Measurements from ENCODE around the gene ZCCHC7.

DNA sequence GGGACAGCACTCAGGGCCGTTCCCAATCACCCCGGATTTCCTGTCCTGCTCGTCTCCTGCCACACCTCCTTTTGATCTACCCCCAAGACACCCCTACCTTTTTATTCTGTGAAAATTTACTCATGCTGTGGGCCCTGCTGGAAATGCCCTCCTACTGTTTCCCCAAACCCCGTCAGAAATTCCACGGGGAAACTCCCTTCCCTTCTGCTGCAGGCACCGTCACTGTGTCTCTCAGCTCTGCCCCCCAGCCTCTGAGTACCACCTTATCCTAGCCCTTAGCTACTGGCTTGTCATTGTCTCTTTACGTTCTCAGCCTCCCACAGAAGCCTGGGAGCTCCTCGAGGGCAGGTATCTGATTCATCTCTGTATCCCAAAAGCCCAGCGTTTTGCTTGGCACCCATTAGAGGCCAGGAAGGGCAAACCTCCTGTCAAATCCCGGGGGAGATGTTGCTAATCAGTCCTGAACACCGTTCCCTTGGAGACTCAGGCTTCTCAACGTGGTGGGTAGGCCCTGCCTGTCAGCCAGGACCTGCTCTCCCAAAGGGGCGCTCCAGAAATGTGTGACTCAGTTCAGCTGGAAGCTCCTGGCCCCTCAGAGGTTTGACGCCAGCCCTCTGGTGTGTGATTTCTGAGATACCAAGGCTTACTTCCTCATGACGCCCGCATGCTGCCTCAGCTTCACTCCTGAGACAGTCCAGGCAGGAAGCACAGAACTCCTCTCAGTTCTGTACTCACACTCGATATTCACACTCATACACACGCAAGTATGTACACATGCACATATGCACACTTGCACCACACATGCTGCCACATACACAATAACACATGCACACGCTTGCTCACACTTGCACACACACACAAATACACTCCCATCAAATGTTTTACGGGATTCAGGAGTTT is 251.4 kb downstream of the ZCCHC7 start:
- no peak; a peak in 2 of 4 replicates for TF ChIP-seq BHLHE40 (IDR thresholded peaks at IDR 0.05; ENCODE audit: borderline replicate concordance in 1 of 2, low read depth in 2 of 2, low read length in 1 of 2)
- TF ChIP-seq RUNX3 (IDR thresholded peaks at IDR 0.05; ENCODE audit: low read length): no peak
- TF ChIP-seq ATF3 (IDR thresholded peaks at IDR 0.05; ENCODE audit: borderline replicate concordance, extremely low read depth, low read depth, low read length): no peak
- no peak for TF ChIP-seq SIX5 (IDR thresholded peaks at IDR 0.05; ENCODE audit: low read depth, low read length, severe bottlenecking)
- TF ChIP-seq, protein P1, sequence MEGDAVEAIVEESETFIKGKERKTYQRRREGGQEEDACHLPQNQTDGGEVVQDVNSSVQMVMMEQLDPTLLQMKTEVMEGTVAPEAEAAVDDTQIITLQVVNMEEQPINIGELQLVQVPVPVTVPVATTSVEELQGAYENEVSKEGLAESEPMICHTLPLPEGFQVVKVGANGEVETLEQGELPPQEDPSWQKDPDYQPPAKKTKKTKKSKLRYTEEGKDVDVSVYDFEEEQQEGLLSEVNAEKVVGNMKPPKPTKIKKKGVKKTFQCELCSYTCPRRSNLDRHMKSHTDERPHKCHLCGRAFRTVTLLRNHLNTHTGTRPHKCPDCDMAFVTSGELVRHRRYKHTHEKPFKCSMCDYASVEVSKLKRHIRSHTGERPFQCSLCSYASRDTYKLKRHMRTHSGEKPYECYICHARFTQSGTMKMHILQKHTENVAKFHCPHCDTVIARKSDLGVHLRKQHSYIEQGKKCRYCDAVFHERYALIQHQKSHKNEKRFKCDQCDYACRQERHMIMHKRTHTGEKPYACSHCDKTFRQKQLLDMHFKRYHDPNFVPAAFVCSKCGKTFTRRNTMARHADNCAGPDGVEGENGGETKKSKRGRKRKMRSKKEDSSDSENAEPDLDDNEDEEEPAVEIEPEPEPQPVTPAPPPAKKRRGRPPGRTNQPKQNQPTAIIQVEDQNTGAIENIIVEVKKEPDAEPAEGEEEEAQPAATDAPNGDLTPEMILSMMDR (IDR thresholded peaks at IDR 0.05 in 2 of 3, conservative IDR thresholded peaks at IDR 0.05 in 1 of 3; ENCODE audit: control insufficient read depth in 2 of 3, extremely low read depth in 1 of 3, insufficient read depth in 1 of 3, low read depth in 3 of 3, low read length in 3 of 3): no peak
- no peak for TF ChIP-seq GABPA (IDR thresholded peaks at IDR 0.05; ENCODE audit: low read depth)
- TF ChIP-seq, protein P2, sequence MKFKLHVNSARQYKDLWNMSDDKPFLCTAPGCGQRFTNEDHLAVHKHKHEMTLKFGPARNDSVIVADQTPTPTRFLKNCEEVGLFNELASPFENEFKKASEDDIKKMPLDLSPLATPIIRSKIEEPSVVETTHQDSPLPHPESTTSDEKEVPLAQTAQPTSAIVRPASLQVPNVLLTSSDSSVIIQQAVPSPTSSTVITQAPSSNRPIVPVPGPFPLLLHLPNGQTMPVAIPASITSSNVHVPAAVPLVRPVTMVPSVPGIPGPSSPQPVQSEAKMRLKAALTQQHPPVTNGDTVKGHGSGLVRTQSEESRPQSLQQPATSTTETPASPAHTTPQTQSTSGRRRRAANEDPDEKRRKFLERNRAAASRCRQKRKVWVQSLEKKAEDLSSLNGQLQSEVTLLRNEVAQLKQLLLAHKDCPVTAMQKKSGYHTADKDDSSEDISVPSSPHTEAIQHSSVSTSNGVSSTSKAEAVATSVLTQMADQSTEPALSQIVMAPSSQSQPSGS (IDR thresholded peaks at IDR 0.05; ENCODE audit: low read length): no peak
- TF ChIP-seq, protein P3, sequence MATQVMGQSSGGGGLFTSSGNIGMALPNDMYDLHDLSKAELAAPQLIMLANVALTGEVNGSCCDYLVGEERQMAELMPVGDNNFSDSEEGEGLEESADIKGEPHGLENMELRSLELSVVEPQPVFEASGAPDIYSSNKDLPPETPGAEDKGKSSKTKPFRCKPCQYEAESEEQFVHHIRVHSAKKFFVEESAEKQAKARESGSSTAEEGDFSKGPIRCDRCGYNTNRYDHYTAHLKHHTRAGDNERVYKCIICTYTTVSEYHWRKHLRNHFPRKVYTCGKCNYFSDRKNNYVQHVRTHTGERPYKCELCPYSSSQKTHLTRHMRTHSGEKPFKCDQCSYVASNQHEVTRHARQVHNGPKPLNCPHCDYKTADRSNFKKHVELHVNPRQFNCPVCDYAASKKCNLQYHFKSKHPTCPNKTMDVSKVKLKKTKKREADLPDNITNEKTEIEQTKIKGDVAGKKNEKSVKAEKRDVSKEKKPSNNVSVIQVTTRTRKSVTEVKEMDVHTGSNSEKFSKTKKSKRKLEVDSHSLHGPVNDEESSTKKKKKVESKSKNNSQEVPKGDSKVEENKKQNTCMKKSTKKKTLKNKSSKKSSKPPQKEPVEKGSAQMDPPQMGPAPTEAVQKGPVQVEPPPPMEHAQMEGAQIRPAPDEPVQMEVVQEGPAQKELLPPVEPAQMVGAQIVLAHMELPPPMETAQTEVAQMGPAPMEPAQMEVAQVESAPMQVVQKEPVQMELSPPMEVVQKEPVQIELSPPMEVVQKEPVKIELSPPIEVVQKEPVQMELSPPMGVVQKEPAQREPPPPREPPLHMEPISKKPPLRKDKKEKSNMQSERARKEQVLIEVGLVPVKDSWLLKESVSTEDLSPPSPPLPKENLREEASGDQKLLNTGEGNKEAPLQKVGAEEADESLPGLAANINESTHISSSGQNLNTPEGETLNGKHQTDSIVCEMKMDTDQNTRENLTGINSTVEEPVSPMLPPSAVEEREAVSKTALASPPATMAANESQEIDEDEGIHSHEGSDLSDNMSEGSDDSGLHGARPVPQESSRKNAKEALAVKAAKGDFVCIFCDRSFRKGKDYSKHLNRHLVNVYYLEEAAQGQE (IDR thresholded peaks at IDR 0.05; ENCODE audit: low read depth, low read length): no peak
- TF ChIP-seq ZBED1 (IDR thresholded peaks at IDR 0.05; ENCODE audit: borderline replicate concordance): peak; percentile 25; the same call in 1 of the 2 replicates
- TF ChIP-seq NFYA (IDR thresholded peaks at IDR 0.05; ENCODE audit: borderline replicate concordance, low read depth, low read length): no peak
- TF ChIP-seq ELK1 (IDR thresholded peaks at IDR 0.05; ENCODE audit: low read depth, low read length): no peak
- no peak for TF ChIP-seq SP1 (IDR thresholded peaks at IDR 0.05; ENCODE audit: low read depth, low read length)

Data from GM12878 (cell line).